Body of pancreas (tissue), 4 donors: Measurements from ENCODE around the gene PPP3R1. TPM values are rescaled to one million over a fixed set of nuclear protein-coding genes. Genes with fewer than 3 reads are reported as not detected.
"Not testable (repeated sequence)": the region's sequence is repeated elsewhere in the genome, so short reads cannot be mapped to it uniquely, and the experiment has no call there.

ENCODE experiments used
- ATAC-seq: fragments of 150-250 bp; one replicate; pipeline ENCODE4 v1.9.1; 2016
- DNase-seq, 4 donors: peaks; one replicate each; pipeline ENCODE4 v3.0.0-alpha.2; 2019
- H3K27ac ChIP-seq, 4 donors: fragments of 200-600 bp; sonication (generic); 1 replicate in 3 of 4; 2 replicates in 1 of 4; pipeline versions ENCODE4 v1.5.1 to v1.6.1; 2016 to 2019; ENCODE audit warnings: mild to moderate bottlenecking in 1 of 4, mixed read lengths in 1 of 4, moderate library complexity in 1 of 4
- H3K27me3 ChIP-seq, 2 donors: fragments of 200-600 bp; sonication (generic); one replicate each; pipeline ENCODE4 v1.6.0; 2016; ENCODE audit warnings: mild to moderate bottlenecking in 1 of 2
- H3K36me3 ChIP-seq, 2 donors: fragments of 200-600 bp; sonication (generic); replicated peaks in 1 of 2; 2 replicates each; pipeline ENCODE4 v1.5.1; 2016; ENCODE audit warnings: low read depth in 2 of 2; ENCODE audit not compliant: insufficient read depth in 1 of 2
- H3K4me1 ChIP-seq: fragments of 200-600 bp; sonication (generic); one replicate; pipeline ENCODE4 v1.6.0; 2016
- H3K4me3 ChIP-seq, 2 donors: fragments of 200-600 bp; sonication (generic); 1 replicate in 1 of 2; 2 replicates in 1 of 2; pipeline ENCODE4 v1.5.1; 2016 to 2019
- H3K9me3 ChIP-seq, 3 donors: fragments of 200-600 bp; sonication (generic); 1 replicate in 2 of 3; 2 replicates in 1 of 3; pipeline ENCODE4 v1.5.1; 2016
- CTCF ChIP-seq, 7 experiments: fragments of 450-650 bp in 4 of 7; fragments of 200-600 bp in 3 of 7; sonication (generic) in 3 of 7; IDR thresholded peaks; one replicate each; pipeline ENCODE4 v1.5.1; 2016 to 2019; ENCODE audit warnings: antibody characterized with exemption in 7 of 7
- POLR2A ChIP-seq, 3 donors: fragments of 450-650 bp; IDR thresholded peaks; one replicate each; pipeline ENCODE4 v1.6.1; 2016; ENCODE audit warnings: antibody characterized with exemption in 3 of 3, mild to moderate bottlenecking in 2 of 3
- WGBS, 2 donors: methylation state at CpG; one replicate each; pipeline ENCODE4 v1.1.5; 2017; 5-methylcytosine and 5-hydroxymethylcytosine counted together
- intact Hi-C: fragments of 100-400 bp; cut with DNase I; formaldehyde crosslinking; loops from one replicate; pipeline ENCODE4 v1.15.1; 2023
- total RNA-seq, 2 donors: library from RNA; depleted of rRNA; stranded (reverse); fragments of >200 nt; gene quantifications; one replicate each; pipeline ENCODE4 v1.1.0, GENCODE V29; 2016

PPP3R1 gene
- total RNA-seq, 2 donors from 2014 or later = 11.2 to 15.6 TPM

- no peak for ATAC-seq
- Histone ChIP-seq H3K27ac (no peak overlapping the region), H3K27me3 (no peaks in the 10 kb centered on the region), H3K36me3 (peaks cover 0 to 5% of the 10 kb centered on the region in 2 donors), H3K9me3 (no peaks in the 10 kb centered on the region), H3K4me1 (no peaks in the 10 kb centered on the region), H3K4me3 (no peak overlapping the region)
- no peak for TF ChIP-seq CTCF (IDR thresholded peaks at IDR 0.05)
- TF ChIP-seq POLR2A (IDR thresholded peaks at IDR 0.05) = no peak
- intact Hi-C loops = no loop called here
- no peak for DNase-seq
- 35 to 36% methylated on average over 2 of the region's 2 CpGs for WGBS, 2 donors
These were observed 74.8 kb downstream of the PPP3R1 start for GRCh38 chr2:68177541-68177940.

GRCh38 chr2:68176657-68177056, 75.7 kb downstream of the PPP3R1 start:
- Histone ChIP-seq H3K27ac (no peak overlapping the region), H3K27me3 (no peaks in the 10 kb centered on the region), H3K4me1 (no peaks in the 10 kb centered on the region), H3K36me3 (peaks cover 0 to 5% of the 10 kb centered on the region in 2 donors), H3K9me3 (no peaks in the 10 kb centered on the region), H3K4me3 (no peak overlapping the region)
- ATAC-seq (no peak), DNase-seq (no peak)
- intact Hi-C loops = no loop called here
- TF ChIP-seq CTCF (IDR thresholded peaks at IDR 0.05) (no peak), POLR2A (IDR thresholded peaks at IDR 0.05) (no peak)
- WGBS, 2 donors = 69 to 73% methylated on average over 7 of the region's 7 CpGs

DNA sequence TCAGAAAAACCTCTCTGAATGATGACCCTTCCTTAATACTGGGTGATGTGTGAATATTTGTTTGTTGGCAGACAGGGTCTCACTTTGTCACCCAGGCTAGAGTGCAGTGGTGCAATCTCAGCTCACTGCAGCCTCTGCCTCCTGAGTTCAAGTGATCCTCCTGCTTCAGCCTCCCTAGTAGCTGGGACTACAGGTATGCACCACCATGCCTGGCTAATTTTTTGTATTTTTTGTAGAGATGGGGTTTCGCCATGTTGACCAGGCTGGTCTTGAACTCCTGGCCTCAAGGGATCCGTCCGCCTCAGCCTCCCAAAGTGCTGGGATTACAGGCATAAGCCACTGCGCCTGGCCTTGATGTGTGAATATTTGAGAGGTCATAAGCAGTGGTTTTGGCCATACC, 77.1 kb downstream of the PPP3R1 start:
- H3K4me1 ChIP-seq, H3K36me3 ChIP-seq, ATAC-seq, H3K9me3 ChIP-seq, intact Hi-C loops, H3K4me3 ChIP-seq, DNase-seq, H3K27me3 ChIP-seq, H3K27ac ChIP-seq: not testable (repeated sequence)
- 97 to 100% methylated on average over 4 of the region's 4 CpGs for WGBS, 2 donors

DNA sequence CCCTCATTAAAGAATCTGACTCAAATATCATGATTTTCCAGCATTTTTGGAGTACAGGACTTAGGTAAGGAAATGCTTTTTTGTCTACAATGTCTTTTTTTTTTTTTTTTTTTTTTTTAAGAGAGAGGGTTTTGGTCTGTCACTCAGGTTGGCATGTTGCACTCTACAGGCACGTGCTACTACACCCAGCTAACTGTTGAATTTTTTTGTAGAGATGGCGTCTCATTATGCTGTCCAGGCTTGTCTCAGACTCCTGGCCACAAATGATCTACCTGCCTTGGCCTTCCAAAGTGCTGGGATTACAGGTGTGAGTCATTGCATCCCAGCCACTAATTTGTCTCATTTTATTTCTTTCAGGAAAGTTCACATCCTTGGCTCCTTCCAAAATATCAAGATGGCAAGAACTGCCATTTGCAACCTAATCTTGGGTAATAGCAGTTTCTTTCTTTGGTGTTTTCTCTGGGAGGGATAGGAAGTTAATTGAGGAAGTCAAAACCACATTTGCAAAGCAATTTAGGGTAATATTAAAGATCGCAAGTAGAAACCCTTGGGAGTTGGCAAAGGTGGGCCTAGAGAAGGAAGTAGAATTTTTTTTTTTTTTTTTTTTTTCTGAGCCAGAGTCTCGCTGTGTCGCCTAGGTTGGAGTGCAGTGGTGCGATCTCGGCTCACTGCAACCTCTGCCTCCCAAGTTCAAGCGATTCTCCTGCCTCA, 79.2 kb downstream of the PPP3R1 start:
- Histone ChIP-seq H3K9me3 (no peaks in the 10 kb centered on the region), H3K4me3 (no peak overlapping the region), H3K4me1 (no peaks in the 10 kb centered on the region), H3K27me3 (no peaks in the 10 kb centered on the region), H3K36me3 (peaks cover 0 to 3% of the 10 kb centered on the region in 2 donors), H3K27ac (no peak overlapping the region)
- TF ChIP-seq POLR2A (IDR thresholded peaks at IDR 0.05) = no peak
- no peak for TF ChIP-seq CTCF (IDR thresholded peaks at IDR 0.05)
- DNase-seq = no peak
- ATAC-seq = no peak
- intact Hi-C loops = no loop called here
- 81 to 94% methylated on average over 8 of the region's 8 CpGs for WGBS, 2 donors

GRCh38 chr2:68172521-68172920, 79.8 kb downstream of the PPP3R1 start:
- Histone ChIP-seq H3K27ac (no peak overlapping the region), H3K36me3 (peaks cover 0 to 3% of the 10 kb centered on the region in 2 donors), H3K27me3 (no peaks in the 10 kb centered on the region), H3K4me1 (no peaks in the 10 kb centered on the region), H3K4me3 (no peak overlapping the region), H3K9me3 (no peaks in the 10 kb centered on the region)
- TF ChIP-seq CTCF (IDR thresholded peaks at IDR 0.05) = no peak
- TF ChIP-seq POLR2A (IDR thresholded peaks at IDR 0.05) = no peak
- no peak for DNase-seq
- WGBS, 2 donors = 59 to 78% methylated on average over 2 of the region's 2 CpGs
- ATAC-seq = no peak
- intact Hi-C loops = no loop called here
